Hepatocyte (in vitro differentiated cells): ENCODE measurements around the gene PTPN4. TPM values are rescaled to one million over a fixed set of nuclear protein-coding genes. Genes with fewer than 3 reads are reported as not detected.

Experiments used
- DNase-seq: peaks from one replicate; pipeline ENCODE4 v3.0.0-alpha.2; 2016; ENCODE audit warnings: low spot score
- H2AFZ ChIP-seq: fragments of 200-600 bp; sonication (generic); 2 replicates; pipeline ENCODE4 v1.6.0; 2016; ENCODE audit warnings: antibody characterized with exemption, mild to moderate bottlenecking
- H3K27ac ChIP-seq: fragments of 200-600 bp; sonication (generic); 2 replicates; pipeline ENCODE4 v1.5.1; 2016; ENCODE audit warnings: mild to moderate bottlenecking
- H3K27me3 ChIP-seq: fragments of 200-600 bp; sonication (generic); 2 replicates; pipeline ENCODE4 v1.6.1; 2016
- H3K36me3 ChIP-seq: fragments of 200-600 bp; sonication (generic); replicated peaks from 2 replicates; pipeline ENCODE4 v1.5.1; 2016; ENCODE audit warnings: low read depth; ENCODE audit not compliant: insufficient read depth
- H3K4me1 ChIP-seq: fragments of 200-600 bp; sonication (generic); 2 replicates; pipeline ENCODE4 v1.5.1; 2016; ENCODE audit warnings: mild to moderate bottlenecking, moderate library complexity; ENCODE audit not compliant: insufficient read depth
- H3K4me2 ChIP-seq: fragments of 200-600 bp; sonication (generic); 2 replicates; pipeline ENCODE4 v1.6.0; 2016
- H3K4me3 ChIP-seq: fragments of 200-600 bp; sonication (generic); 2 replicates; pipeline ENCODE4 v1.5.1; 2016; ENCODE audit warnings: mild to moderate bottlenecking
- H3K79me2 ChIP-seq: fragments of 200-600 bp; sonication (generic); 2 replicates; pipeline ENCODE4 v1.6.0; 2017; ENCODE audit warnings: mild to moderate bottlenecking
- H3K9me2 ChIP-seq: fragments of 200-600 bp; sonication (generic); replicated peaks from 2 replicates; pipeline ENCODE4 v1.6.0; 2017; ENCODE audit warnings: mild to moderate bottlenecking; ENCODE audit not compliant: insufficient read depth
- H3K9me3 ChIP-seq: fragments of 200-600 bp; sonication (generic); 2 replicates; pipeline ENCODE4 v1.5.1; 2016; ENCODE audit warnings: low read depth, mild to moderate bottlenecking
- H4K20me1 ChIP-seq: fragments of 200-600 bp; sonication (generic); 2 replicates; pipeline ENCODE4 v1.6.0; 2016; ENCODE audit warnings: mild to moderate bottlenecking; ENCODE audit not compliant: insufficient read depth, poor library complexity, severe bottlenecking
- EZH2 ChIP-seq: fragments of 200-600 bp; sonication (generic); IDR thresholded peaks from 2 replicates; pipeline ENCODE4 v1.6.1; 2016; ENCODE audit warnings: antibody characterized with exemption, mild to moderate bottlenecking, borderline replicate concordance
- EZH2phosphoT487 ChIP-seq: fragments of 200-600 bp; sonication (generic); IDR thresholded peaks from one replicate; pipeline ENCODE4 v1.6.1; 2018; ENCODE audit warnings: antibody characterized with exemption, mild to moderate bottlenecking, low read depth, moderate library complexity; ENCODE audit not compliant: unreplicated experiment, severe bottlenecking
- WGBS: methylation state at CpG from one replicate; pipeline ENCODE4 v1.1.6; 2016; ENCODE audit warnings: low lambda C conversion rate; ENCODE audit errors: missing lambda C conversion rate; 5-methylcytosine and 5-hydroxymethylcytosine counted together
- polyA plus RNA-seq: library from polyadenylated mRNA; unstranded; fragments of >200 nt; fragmentation: Nextera tagmentation; extraction: Ambion mirVana; gene quantifications from 2 replicates; pipeline ENCODE4 v1.2.1, GENCODE V29; 2016
- total RNA-seq: library from RNA; depleted of rRNA; stranded (reverse); fragments of >200 nt; gene quantifications from 2 replicates; pipeline ENCODE4 v1.2.3, GENCODE V29; 2014
- TF ChIP-seq, protein P1 (sequence below): fragments of 200-600 bp; sonication (generic); IDR thresholded peaks from 2 replicates; pipeline ENCODE4 v1.5.1; 2016; ENCODE audit warnings: antibody characterized with exemption, mild to moderate bottlenecking; ENCODE audit not compliant: poor library complexity

The PTPN4 gene
- total and polyA plus RNA-seq, 2 experiments from 2014 or later, result 9.2 to 15.5 TPM

DNA sequence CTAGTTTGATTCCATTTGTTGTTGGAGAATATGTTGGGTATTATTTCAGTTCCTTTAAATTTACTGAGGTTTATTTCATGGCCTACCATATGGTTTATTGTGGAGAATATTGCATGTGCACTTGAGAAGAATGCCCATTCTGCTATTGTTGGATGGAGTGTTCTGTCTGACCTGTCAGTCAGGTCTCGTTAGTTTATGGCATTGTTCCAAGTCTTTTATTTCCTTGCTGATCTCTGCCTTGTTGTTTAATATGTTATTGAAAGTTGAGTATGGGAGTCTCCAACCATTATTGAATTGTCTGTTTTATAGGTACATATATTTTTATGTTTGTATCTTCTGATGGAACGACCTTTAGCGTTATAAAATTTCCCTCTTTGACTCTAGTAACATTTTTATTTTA lies 86.3 kb downstream of the PTPN4 start:
- Histone ChIP-seq H3K36me3 (no peaks in the 10 kb centered on the region), H3K4me2 (no peak overlapping the region), H3K9me2 (no peaks in the 10 kb centered on the region), H3K27ac (no peak overlapping the region), H3K79me2 (peaks cover 52% of the 10 kb centered on the region), H4K20me1 (no peaks in the 10 kb centered on the region), H3K4me3 (no peak overlapping the region), H3K27me3 (no peaks in the 10 kb centered on the region), H3K4me1 (no peaks in the 10 kb centered on the region), H2AFZ (no peak overlapping the region), H3K9me3 (no peaks in the 10 kb centered on the region)
- no peak for TF ChIP-seq EZH2
- TF ChIP-seq, protein P1, sequence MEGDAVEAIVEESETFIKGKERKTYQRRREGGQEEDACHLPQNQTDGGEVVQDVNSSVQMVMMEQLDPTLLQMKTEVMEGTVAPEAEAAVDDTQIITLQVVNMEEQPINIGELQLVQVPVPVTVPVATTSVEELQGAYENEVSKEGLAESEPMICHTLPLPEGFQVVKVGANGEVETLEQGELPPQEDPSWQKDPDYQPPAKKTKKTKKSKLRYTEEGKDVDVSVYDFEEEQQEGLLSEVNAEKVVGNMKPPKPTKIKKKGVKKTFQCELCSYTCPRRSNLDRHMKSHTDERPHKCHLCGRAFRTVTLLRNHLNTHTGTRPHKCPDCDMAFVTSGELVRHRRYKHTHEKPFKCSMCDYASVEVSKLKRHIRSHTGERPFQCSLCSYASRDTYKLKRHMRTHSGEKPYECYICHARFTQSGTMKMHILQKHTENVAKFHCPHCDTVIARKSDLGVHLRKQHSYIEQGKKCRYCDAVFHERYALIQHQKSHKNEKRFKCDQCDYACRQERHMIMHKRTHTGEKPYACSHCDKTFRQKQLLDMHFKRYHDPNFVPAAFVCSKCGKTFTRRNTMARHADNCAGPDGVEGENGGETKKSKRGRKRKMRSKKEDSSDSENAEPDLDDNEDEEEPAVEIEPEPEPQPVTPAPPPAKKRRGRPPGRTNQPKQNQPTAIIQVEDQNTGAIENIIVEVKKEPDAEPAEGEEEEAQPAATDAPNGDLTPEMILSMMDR, result no peak
- no peak for TF ChIP-seq EZH2phosphoT487
- WGBS, result 78% methylated on average over 3 of the region's 3 CpGs
- no peak for DNase-seq

GRCh38 chr2:119849838-119850565 lies 90.3 kb downstream of the PTPN4 start:
- TF ChIP-seq, protein P1, result no peak
- no peak for TF ChIP-seq EZH2
- no peak for TF ChIP-seq EZH2phosphoT487
- WGBS, result 70% methylated on average over 4 of the region's 4 CpGs
- H3K79me2 ChIP-seq, result peaks cover 83% of the 10 kb centered on the region

DNA sequence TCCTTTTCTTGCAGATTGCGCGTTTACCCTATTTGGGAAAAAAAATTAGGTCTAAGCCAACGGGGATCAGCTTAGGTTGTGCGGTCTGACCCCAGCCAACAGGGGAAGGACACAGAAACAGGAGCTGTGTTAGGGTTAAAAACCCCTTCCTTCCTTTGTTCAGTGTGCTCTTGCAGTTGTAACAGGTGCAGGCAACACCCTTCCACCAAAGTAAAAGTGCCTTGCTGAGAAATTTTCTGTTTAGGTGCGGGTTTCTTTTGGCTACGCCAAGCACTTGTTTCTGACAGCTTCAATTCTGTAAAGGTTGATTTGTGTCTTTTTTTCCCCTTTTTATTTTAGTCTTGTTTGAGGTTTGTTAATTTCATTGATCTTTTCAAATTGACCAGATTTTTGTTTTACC lies 92.5 kb downstream of the PTPN4 start:
- Histone ChIP-seq H4K20me1 (no peaks in the 10 kb centered on the region), H3K4me2 (no peak overlapping the region), H3K9me3 (no peaks in the 10 kb centered on the region), H3K4me3 (no peak overlapping the region), H3K79me2 (peaks cover 84% of the 10 kb centered on the region), H3K36me3 (no peaks in the 10 kb centered on the region), H3K27me3 (no peaks in the 10 kb centered on the region), H3K27ac (no peak overlapping the region), H3K4me1 (peaks cover 4% of the 10 kb centered on the region), H3K9me2 (no peaks in the 10 kb centered on the region), H2AFZ (no peak overlapping the region)
- WGBS, result 67% methylated on average over 6 of the region's 6 CpGs
- no peak for DNase-seq
- TF ChIP-seq, protein P1, result no peak
- TF ChIP-seq EZH2 (no peak), EZH2phosphoT487 (no peak)

More at GRCh38 chr2:119849838-119850565, 90.3 kb downstream of the PTPN4 start:
- Histone ChIP-seq H3K4me3 (no peak overlapping the region), H3K36me3 (no peaks in the 10 kb centered on the region), H2AFZ (no peak overlapping the region), H3K9me2 (no peaks in the 10 kb centered on the region), H3K9me3 (no peaks in the 10 kb centered on the region), H3K27me3 (no peaks in the 10 kb centered on the region), H3K4me1 (no peaks in the 10 kb centered on the region), H4K20me1 (no peaks in the 10 kb centered on the region), H3K27ac (no peak overlapping the region), H3K4me2 (no peak overlapping the region)
- DNase-seq, result no peak
